Measurements from ENCODE around the gene ARHGAP31.
"Not testable (repeated sequence)": the region's sequence is repeated elsewhere in the genome, so short reads cannot be mapped to it uniquely, and the experiment has no call there.

ARHGAP31 gene

DNA sequence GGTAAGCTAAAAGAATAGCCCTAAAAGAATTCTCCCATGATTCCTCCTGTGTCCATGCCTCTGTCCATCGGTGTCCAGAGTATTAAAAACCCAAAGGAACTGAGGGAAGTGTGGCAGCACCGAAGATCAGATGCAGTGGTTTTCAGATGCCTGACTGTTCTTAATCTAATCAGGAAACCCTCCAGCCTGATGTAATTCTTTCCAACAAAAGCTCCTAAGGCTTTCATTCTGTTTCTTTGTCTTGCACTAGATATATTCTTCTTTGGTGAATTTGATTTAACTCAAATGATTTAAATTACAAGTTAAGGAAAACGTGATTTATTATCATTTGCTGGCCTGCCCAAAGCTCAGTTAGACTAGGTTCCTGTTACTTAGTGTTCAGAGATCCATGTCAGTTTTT, 71.2 kb downstream of the ARHGAP31 start:
- H3K27ac ChIP-seq, result no peak overlapping the region
- no peaks in the 10 kb centered on the region for H3K36me3 ChIP-seq
- H3K4me3 ChIP-seq (ENCODE audit: low read depth, low read length), result no peak overlapping the region
- no peaks in the 10 kb centered on the region for H3K9me3 ChIP-seq (ENCODE audit: severe bottlenecking)
- no peaks in the 10 kb centered on the region for H3K27me3 ChIP-seq (ENCODE audit: insufficient read depth, low read depth, severe bottlenecking)
- no peak for DNase-seq
- TF ChIP-seq, protein P1, sequence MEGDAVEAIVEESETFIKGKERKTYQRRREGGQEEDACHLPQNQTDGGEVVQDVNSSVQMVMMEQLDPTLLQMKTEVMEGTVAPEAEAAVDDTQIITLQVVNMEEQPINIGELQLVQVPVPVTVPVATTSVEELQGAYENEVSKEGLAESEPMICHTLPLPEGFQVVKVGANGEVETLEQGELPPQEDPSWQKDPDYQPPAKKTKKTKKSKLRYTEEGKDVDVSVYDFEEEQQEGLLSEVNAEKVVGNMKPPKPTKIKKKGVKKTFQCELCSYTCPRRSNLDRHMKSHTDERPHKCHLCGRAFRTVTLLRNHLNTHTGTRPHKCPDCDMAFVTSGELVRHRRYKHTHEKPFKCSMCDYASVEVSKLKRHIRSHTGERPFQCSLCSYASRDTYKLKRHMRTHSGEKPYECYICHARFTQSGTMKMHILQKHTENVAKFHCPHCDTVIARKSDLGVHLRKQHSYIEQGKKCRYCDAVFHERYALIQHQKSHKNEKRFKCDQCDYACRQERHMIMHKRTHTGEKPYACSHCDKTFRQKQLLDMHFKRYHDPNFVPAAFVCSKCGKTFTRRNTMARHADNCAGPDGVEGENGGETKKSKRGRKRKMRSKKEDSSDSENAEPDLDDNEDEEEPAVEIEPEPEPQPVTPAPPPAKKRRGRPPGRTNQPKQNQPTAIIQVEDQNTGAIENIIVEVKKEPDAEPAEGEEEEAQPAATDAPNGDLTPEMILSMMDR (IDR thresholded peaks at IDR 0.05; ENCODE audit: low read depth, low read length), result no peak

DNA sequence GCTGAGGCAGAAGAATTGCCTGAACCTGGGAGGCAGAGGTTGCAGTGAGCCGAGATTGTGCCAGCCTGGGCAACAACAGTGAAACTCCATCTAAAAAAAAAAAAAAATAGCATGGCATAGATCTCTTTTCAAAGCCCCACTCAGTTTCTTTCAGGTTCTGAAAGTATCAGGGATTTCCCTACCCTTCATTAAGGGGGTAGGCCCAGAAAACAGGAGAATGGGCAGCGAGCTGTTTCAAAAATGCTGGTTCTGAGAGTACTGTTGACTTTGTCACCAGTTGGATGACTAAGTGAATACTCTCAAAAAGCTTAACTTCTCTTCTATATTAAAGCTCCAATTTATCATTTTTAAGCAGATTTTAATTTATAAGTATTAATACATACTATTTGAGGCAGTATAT, 72.8 kb downstream of the ARHGAP31 start:
- Histone ChIP-seq H3K9me3 (ENCODE audit: severe bottlenecking) (no peaks in the 10 kb centered on the region), H3K4me3 (ENCODE audit: low read depth, low read length) (no peak overlapping the region), H3K27ac (no peak overlapping the region), H3K36me3 (no peaks in the 10 kb centered on the region), H3K27me3 (ENCODE audit: insufficient read depth, low read depth, severe bottlenecking) (no peaks in the 10 kb centered on the region)
- no peak for DNase-seq
- TF ChIP-seq, protein P1 (IDR thresholded peaks at IDR 0.05; ENCODE audit: low read depth, low read length), result no peak

DNA sequence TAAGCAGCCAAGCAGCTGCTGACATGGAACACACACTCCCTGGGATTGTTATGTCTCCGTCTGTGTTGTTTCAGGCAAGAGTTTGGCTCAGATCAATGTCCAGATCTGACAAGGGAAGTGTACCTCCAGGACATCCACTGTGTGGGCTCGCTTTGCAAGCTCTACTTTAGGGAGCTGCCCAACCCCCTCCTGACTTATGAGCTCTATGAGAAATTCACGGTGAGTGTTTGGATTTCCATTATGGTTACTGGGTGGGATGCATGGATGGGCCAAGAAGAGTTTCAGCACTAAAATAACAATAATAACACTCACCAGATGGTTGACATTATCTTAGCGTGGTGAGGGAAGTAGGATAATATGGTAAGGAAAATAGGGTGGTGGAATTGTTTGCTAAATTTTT, 74.1 kb downstream of the ARHGAP31 start:
- no peak for DNase-seq
- H3K4me3 ChIP-seq (ENCODE audit: low read depth, low read length), result no peak overlapping the region
- H3K27me3 ChIP-seq (ENCODE audit: insufficient read depth, low read depth, severe bottlenecking), result no peaks in the 10 kb centered on the region
- no peak overlapping the region for H3K27ac ChIP-seq
- TF ChIP-seq, protein P1 (IDR thresholded peaks at IDR 0.05; ENCODE audit: low read depth, low read length), result no peak
- H3K9me3 ChIP-seq (ENCODE audit: severe bottlenecking), result no peaks in the 10 kb centered on the region
- no peaks in the 10 kb centered on the region for H3K36me3 ChIP-seq

GRCh38 chr3:119371786-119372185, 77.6 kb downstream of the ARHGAP31 start:
- H3K27me3 ChIP-seq (ENCODE audit: insufficient read depth, low read depth, severe bottlenecking); H3K27ac ChIP-seq; H3K36me3 ChIP-seq; H3K4me3 ChIP-seq (ENCODE audit: low read depth, low read length); DNase-seq; H3K9me3 ChIP-seq (ENCODE audit: severe bottlenecking): not testable (repeated sequence)

- TF ChIP-seq, protein P1 (IDR thresholded peaks at IDR 0.05; ENCODE audit: low read depth, low read length), result no peak
- H3K9me3 ChIP-seq (ENCODE audit: severe bottlenecking), result no peaks in the 10 kb centered on the region
- no peak overlapping the region for H3K4me3 ChIP-seq (ENCODE audit: low read depth, low read length)
- no peak overlapping the region for H3K27ac ChIP-seq
- no peak for DNase-seq
- no peaks in the 10 kb centered on the region for H3K27me3 ChIP-seq (ENCODE audit: insufficient read depth, low read depth, severe bottlenecking)
- H3K36me3 ChIP-seq, result no peaks in the 10 kb centered on the region
Observed at GRCh38 chr3:119375106-119375505, 80.9 kb downstream of the ARHGAP31 start.

GRCh38 chr3:119375510-119375909, 81.3 kb downstream of the ARHGAP31 start:
- Histone ChIP-seq H3K27me3 (ENCODE audit: insufficient read depth, low read depth, severe bottlenecking) (no peaks in the 10 kb centered on the region), H3K9me3 (ENCODE audit: severe bottlenecking) (no peaks in the 10 kb centered on the region), H3K36me3 (no peaks in the 10 kb centered on the region), H3K4me3 (ENCODE audit: low read depth, low read length) (no peak overlapping the region), H3K27ac (no peak overlapping the region)
- TF ChIP-seq, protein P1 (IDR thresholded peaks at IDR 0.05; ENCODE audit: low read depth, low read length), result no peak
- DNase-seq, result no peak

Measured in WERI-Rb-1 (cell line).